Skeletal muscle cell (primary cell): ENCODE results near the gene MED8.
"Not testable (repeated sequence)": the region's sequence is repeated elsewhere in the genome, so short reads cannot be mapped to it uniquely, and the experiment has no call there.

ENCODE experiments used
- DNase-seq: peaks from one replicate; pipeline ENCODE4 v3.0.0-alpha.2; 2010; ENCODE audit warnings: low read depth
- H3K4me3 ChIP-seq: 2 replicates; pipeline ENCODE4 v1.5.1; 2011; ENCODE audit warnings: low read depth, mild to moderate bottlenecking, control low read depth, low read length, moderate library complexity

MED8 gene

DNA sequence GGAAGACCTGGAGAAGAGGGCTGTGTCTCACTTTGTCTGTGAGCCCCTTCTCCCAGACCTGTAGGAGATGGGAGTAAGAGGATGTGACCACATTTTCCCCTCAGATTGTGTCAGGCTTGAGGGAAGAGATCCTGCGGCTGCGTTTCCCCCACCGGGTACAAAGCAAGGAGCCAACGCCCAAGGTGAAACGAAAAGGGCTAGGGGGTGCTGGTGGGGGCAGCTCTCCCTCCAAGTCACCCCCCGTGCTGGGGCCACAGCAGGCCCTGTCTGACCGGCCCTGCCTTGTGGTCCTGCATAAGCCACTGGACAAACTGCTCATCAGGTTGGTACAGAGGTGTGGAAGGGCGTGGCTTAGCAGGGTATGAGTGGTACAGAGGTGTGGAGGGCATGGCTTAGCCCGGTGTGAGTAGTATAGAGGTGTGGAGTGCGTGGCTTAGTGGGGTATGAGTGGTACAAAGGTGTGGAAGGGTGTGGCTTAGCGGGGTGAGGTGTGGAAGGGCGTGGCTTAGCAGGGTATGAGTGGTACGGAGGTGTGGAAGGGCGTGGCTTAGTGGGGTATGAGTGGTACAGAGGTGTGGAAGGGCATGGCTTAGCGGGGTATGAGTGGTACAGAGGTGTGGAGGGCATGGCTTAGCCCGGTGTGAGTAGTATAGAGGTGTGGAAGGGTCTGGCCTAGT lies 33.5 kb upstream of the MED8 start:
- no peak for DNase-seq
- no peak overlapping the region for H3K4me3 ChIP-seq

DNA sequence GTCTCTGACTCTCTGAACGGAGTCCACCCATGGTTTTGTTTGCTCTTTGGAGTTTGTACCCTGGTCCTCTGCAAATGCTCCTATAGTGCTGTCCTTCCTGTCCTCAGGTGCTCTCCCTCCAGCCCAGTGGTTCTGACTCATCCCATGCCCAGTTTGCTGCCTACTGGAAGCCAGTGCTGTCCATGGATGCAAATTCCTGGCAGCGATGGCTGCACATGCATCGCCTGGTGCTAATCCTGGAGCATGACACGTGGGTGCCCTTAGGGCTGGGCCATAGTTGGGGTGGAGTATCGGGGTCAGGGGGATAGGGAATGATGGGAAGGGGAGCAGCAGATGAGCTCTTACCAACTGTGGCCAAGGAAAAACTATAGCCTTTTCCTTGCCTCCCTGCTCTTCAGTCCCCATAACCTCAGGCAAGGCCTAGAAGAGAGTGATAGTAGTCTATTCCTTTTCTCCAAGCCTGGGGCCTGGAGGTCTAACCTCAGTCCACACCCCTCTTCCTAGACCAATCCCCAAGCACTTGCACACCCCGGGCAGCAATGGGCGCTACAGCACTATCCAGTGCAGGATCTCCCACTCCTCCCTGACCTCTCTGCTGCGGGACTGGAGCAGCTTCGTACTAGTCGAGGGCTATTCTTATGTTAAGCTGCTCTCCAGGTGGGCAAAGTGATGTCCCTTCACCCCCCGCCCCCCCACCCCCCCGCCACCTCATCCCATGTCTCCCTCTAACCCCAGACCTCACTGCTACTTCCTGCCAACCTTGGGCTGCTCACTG lies 32.6 kb upstream of the MED8 start:
- DNase-seq, result no peak
- no peak overlapping the region for H3K4me3 ChIP-seq

DNA sequence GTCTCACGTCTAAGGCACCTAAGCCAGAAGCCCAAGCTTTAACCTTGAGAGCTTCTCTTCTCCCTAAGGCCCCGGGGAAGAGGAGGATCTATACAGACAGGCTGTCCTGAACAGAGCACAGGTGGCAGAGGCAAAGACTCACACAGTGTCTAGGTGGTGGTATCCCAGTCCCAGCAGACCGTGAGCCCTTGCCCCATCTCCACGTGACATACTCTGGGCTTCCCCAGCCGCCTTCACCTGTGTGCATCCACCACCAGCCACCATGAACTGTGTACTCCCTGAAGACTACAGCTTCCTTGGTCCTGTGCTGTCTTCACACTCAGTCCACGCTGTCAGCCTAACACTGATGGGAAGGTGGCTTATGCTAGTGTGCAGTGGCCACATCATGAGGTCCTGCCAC lies 31.8 kb upstream of the MED8 start:
- DNase-seq, result no peak
- H3K4me3 ChIP-seq, result no peak overlapping the region

DNA sequence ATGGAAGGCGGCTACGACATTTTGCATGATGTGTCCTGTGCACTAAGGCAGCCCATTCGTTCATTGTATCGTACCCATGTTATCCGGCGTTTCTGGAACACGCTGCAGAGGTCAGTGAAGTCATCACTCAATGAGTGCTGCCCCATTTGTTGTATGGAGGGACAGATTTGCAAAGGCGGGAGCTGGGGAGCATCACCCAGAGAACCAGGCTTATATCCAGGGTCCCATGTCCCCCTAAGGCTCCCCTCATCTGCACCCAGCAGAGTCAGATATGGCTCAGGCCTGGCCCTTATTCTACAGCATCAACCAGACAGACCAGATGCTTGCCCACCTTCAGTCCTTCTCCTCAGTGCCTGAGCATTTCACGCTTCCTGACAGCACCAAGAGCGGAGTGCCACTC lies 31.3 kb upstream of the MED8 start:
- no peak overlapping the region for H3K4me3 ChIP-seq
- no peak for DNase-seq

DNA sequence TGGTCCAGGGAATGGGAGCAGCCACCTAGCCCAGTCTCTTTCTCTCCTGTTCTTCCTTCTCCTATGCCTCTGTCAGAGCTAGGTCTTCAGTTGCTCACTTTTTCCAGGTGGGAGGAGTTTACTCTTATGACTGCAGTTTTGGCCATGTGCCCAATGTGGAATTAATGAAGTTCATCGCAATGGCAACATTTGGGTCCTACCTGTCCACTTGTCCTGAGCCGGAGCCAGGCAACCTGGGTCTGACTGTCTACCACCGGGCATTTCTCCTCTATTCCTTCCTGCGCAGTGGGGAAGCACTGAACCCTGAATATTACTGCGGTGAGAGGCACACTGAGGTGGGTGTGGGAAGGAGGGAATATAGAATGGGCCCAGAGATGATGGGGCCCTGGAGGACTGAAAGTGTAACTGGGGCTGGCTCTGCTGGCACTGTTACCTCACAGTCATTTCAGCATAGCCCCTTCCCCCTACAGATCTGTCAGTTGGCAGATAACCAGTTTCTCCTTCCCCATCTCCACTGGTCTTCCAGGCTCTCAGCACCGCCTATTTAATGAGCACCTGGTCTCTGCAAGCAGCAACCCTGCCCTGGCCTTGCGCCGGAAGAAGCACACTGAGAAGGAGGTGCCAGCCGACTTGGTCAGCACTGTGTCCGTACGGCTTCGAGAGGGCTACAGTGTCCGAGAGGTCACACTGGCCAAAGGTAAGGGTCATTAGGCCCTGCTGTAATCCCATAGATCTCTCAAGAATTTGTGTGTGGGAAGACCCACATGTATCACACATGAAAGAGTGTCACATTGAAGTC lies 30.2 kb upstream of the MED8 start:
- no peak for DNase-seq
- no peak overlapping the region for H3K4me3 ChIP-seq

DNA sequence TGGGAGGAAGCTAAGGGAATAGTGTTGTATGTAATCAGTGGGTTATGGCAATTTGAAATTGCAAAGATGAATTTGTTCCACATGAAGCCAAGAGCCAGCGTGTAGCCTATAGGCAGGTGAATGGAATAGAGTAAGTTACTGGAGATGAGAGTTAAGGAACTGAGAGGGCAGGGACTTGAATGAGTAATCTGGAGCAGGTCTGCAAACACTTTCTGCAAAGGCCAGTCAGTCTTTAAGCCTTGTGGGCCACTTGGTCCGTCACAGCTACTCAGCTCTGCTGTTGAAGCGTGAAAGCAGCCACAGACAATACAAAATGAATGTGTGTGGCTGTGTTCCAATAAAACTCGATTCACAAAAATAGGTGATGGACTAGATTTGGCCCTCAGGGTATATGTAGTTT lies 29.3 kb upstream of the MED8 start:
- no peak overlapping the region for H3K4me3 ChIP-seq
- no peak for DNase-seq

DNA sequence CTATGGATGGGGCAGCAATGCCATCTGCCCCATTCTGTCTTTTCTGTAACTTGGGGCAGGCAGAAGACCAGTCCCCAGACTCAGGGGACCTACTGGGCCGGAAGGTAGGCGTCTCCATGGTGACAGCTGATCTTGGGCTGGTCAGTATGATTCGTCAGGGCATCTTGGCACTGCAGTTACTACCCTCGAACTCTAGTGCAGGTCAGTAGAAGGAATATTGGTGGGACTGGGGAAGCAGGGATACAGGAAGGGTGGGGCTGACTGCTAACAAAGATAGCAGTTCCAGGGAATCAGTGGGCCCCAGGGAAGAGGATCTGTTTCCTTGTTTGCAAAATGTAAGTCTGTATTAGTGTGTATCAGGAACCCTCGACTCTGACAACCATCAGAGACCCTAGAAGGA lies 26.3 kb upstream of the MED8 start:
- H3K4me3 ChIP-seq, result no peak overlapping the region
- no peak for DNase-seq

DNA sequence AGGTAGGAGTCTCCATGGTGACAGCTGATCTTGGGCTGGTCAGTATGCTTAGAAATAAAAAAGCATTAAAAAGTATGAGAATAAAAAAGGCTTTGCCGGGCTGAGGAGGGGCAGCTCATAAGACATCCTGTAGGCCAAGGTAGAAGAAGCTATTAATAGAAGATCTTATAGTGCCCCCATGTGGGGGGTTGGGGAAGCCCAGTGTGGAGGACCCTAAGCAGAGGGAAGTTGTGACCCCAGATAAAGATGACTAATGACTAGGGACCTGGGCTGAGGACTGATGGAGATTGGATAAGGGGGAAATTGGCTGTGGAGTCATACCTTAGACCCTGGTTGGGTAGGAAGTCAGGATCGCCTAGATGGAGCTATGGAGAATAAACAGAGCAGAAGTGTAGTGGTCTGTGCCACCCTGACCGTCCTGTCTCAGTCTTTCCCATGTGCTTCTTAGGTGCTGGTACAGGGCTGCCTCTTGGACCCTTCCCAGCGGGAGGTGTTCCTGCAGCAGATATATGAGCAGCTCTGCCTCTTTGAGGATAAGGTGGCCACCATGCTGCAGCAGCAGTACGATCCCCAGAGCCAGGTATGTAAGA lies 25.1 kb upstream of the MED8 start:
- no peak overlapping the region for H3K4me3 ChIP-seq
- DNase-seq, result no peak

DNA sequence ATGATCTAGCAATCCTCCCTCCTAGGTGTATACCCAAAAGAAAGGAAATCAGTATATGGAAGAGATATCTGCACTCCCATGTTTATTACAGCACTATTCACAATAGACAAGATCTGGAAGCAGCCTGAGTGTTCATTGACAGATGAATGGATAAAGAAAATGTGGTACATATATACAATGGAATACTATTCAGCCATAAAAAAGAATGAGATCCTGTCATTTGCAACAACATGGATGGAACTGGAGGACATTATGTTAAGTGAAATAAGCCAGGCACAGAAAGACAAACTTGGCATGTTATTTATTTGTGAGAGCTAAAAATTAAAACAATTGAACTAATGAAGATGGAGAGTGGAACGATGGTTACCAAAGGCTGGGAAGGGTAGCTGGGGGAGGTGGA lies 23.8 kb upstream of the MED8 start:
- H3K4me3 ChIP-seq, DNase-seq: not testable (repeated sequence)

DNA sequence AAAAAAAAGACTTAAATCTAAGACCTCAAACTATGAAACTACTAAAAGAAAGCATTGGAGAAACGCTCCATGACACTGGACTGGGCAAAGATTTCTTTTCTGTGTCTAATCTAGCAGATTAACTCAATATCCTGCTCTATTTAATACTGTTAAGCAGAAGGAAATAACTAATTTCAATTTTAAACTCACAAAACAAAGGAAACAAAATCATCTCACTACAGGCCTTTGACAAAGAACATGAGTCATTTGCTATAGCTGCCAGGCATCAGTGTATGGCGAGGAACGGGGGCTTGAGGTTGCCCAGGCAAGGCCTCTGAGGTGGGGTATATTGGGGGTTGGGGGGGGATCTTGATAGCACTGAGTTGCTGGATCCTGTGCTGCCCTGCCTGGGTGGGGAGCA lies 21.0 kb upstream of the MED8 start:
- DNase-seq, result no peak

DNA sequence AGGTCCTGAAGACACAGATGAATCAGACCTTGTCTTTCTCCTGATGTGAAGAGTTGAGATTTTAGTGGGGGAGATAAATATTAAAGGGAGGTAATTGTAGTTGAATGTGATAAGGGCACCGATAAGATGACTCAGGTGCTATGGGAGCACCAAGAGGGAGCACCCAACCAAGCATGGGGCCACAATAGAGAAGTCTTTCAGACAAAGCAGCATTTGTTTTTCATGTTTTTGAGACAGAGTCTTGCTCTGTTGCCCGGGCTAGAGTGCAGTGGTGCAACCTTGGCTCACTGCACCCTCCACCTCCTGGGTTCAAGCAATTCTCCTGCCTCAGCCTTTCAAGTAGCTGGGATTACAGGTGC lies 16.3 kb upstream of the MED8 start:
- no peak for DNase-seq
- no peak overlapping the region for H3K4me3 ChIP-seq

More for the DNA sequence above, 21.0 kb upstream of the MED8 start:
- H3K4me3 ChIP-seq, result no peak overlapping the region

DNA sequence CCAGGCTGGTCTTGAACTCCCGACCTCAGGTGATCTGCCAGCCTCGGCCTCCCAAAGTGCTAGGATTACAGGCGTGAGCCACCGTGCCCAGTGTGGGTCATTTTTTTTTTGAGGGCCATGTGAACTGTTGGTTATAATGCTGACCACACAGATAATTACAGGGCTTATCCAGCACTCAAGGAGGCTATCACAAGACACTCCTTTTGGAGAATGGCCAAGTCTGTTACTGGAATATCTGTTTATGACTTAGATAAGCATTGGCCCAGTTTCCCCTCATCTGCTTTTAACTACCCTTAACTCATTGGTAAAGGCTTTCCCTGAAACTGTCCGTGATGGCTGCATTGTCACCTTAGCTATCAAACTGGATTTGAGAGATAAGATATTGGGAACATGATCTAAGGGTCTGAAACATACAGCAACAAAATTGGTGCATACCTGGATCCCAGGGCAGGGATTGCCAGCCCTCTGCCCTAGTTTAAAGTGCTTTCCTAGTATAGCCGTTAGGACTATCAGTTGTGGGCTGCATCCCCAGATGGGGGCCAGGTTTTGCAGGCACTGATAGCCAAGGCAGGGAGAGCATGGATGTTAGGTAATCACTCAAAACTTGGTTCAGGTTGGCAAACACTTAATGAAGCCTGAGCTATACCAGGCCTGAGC lies 15.7 kb upstream of the MED8 start:
- H3K4me3 ChIP-seq, result no peak overlapping the region
- DNase-seq, result no peak

DNA sequence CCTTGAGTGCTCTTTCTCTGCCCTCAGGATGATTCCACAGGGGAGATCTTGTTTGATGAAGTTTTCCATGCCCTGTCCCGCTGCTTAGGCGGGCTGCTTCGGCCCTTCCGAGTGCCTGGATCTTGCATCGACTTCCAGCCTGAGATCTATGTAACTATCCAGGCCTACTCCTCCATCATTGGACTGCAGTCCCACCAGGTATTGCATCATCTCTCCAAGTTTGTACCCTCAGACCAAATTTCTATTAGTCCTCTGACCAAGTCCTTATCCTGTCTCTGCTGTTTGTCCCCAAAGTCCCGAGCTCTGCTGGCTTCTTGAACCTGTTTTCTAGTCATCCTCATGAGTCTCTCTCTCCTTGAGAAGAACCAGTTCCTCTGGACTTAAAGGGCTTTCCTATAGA lies 14.8 kb upstream of the MED8 start:
- no peak for DNase-seq
- H3K4me3 ChIP-seq, result no peak overlapping the region

DNA sequence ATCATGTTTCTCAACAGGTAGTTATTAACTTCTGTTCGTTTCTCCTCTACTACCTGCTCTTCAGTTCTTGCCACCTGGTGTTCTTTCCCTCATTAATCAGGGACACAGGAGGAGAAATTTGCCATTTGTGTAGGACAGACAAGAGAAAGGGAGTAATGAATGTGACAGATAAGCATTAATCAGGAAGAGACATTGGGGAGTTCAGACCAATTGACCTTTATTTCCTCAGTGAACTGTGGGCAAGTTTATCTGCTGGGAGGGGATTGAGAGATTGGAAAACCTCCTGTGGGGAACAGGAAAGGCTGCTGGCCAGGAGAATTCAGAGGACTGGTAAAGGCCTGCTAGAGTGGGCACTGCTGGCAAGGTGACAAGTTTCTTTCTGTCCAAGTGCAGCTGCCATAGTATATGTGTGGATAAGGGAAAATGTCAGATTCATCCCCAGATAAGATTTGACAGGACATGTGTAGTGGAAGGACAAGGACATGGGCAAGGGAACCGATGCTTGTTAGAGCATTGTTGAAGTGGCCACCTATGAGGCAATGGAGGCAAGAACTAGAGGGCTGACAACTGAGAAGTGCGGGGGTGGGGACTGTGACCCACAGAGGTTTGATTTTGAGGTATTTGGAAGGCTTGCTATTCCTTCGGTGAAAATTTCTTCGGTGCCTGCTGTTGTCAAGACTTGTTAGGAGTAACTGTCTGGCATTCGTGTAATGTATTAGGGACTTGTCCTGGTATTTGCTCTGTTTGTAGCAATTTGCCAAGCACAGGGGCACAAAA lies 12.7 kb upstream of the MED8 start:
- no peak for DNase-seq
- H3K4me3 ChIP-seq, result no peak overlapping the region

DNA sequence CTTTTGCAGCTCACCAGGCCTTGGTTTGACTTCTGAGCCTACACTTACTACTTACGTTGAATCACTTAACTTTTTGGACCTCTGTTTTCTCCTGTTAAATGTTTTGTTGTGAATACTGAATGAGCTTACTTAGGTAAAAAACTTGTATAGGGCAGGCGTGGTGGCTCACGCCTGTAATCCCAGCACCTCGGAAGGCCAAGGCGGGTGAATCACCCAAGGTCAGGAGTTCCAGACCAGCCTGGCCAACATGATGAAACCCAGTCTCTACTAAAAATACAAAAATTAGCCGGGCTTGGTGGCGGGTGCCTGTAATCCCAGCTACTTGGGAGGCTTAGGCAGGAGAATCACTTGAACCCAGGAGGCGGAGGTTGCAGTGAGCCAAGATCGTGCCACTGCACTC lies 10.8 kb upstream of the MED8 start:
- H3K4me3 ChIP-seq, DNase-seq: not testable (repeated sequence)

DNA sequence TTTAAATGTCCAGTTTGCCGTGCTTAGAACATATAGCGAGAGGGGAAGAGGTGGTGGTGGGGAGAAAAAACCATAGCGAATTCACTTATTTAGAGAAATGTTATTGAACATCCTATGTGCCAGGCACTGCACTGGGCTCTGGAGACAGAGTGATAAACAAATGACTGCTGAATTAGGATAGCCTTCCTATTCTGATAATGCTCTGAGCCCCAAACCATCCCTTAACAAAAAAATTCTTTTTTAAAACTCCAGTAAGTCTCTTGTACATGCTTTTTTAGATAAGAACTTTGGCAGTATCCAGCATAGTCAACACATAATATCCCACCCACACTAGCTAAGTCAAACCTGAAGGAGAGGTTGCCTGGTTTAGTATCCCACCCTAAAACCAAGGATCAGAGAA lies 8.6 kb upstream of the MED8 start:
- no peak for DNase-seq

DNA sequence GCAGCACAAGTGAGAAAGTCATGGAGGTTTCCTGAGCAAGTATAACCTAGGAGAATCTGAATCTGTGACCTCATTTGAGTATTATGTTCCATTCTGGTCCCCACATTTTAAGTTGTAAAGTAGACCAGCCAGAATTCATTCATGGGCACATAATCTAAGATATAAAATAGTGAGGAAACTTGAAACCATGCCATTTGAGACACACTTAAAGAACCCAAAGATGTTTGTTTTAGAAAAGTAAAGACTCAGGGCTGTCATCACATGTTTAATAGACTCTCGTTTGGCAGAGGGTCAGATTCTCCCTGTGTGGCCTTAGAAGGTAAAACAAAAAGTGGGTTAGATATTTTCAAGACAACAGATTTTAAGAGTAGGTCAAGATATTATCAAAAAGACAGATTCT lies 6.5 kb upstream of the MED8 start:
- no peak for DNase-seq
- H3K4me3 ChIP-seq, result no peak overlapping the region

More for the DNA sequence above, 8.6 kb upstream of the MED8 start:
- H3K4me3 ChIP-seq, result no peak overlapping the region

DNA sequence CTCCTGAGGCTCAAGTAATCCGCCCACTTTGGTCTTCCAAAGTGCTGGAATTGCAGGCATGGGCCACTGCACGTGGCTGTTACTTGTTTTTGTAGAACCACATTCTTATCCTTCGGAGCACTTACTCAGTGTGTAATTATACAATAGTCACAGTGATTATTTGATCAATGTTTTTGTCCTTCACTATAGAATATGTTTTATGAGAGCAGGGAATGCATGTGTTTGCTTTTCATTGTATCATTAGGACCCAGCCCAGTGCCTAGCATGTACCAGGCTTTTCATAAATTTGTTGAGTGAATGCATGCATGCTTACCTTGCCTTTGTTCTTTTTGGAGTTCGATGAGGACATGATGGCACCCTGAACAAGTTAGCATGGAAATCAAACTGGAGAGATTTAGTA lies 5.9 kb upstream of the MED8 start:
- no peak for DNase-seq
- no peak overlapping the region for H3K4me3 ChIP-seq

DNA sequence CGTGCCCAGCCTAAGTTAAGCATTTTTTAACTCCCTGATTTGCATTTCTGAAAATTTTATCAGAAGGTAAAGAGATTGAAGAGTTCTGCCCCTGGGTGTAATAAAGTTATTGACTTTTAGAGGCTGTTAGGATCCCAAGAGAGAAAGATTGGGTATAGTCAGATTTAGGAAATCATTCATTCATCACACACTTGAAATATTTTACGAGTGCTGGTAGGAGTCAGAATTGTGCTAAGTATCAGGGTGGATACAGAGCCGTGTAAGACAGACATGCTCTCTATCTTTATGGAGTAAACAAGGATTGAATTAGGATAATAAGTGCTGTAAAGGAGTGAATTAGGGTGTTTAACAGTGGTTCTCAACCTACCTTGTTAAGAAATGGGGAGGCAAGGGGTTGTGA lies 3.1 kb upstream of the MED8 start:
- no peak overlapping the region for H3K4me3 ChIP-seq
- no peak for DNase-seq
